Measurements from ENCODE around the gene DCDC2B.
"Not testable (repeated sequence)": the region's sequence is repeated elsewhere in the genome, so short reads cannot be mapped to it uniquely, and the experiment has no call there.

DCDC2B gene

GRCh38 chr1:32228771-32229170 lies 19.9 kb downstream of the DCDC2B start:
- no peak for DNase-seq

- DNase-seq, result no peak
These were observed 23.0 kb downstream of the DCDC2B start for GRCh38 chr1:32231843-32232432.

- DNase-seq, result peak; percentile 34
These were observed 23.8 kb downstream of the DCDC2B start for GRCh38 chr1:32232558-32233304.

GRCh38 chr1:32234792-32235191 lies 25.9 kb downstream of the DCDC2B start:
- no peak for DNase-seq

- DNase-seq, result peak; percentile 79
These were observed 30.4 kb downstream of the DCDC2B start for GRCh38 chr1:32239337-32239736.

- DNase-seq, result peak; percentile 61
These were observed 30.9 kb downstream of the DCDC2B start for GRCh38 chr1:32239790-32240139.

GRCh38 chr1:32240140-32240951 lies 31.5 kb downstream of the DCDC2B start:
- DNase-seq, result peak; percentile 70

- peak; percentile 26 for DNase-seq
These were observed 32.3 kb downstream of the DCDC2B start for GRCh38 chr1:32241001-32241763.

GRCh38 chr1:32242341-32242851 lies 33.5 kb downstream of the DCDC2B start:
- DNase-seq, result no peak

GRCh38 chr1:32246888-32247273 lies 38.0 kb downstream of the DCDC2B start, which contains the start of gene FAM167B:
FAM167B (plus strand) TSS chr1:32247222; CDS start chr1:32247422, 200 bp downstream.
- no peak for DNase-seq

GRCh38 chr1:32247452-32247851 lies 38.6 kb downstream of the DCDC2B start:
- no peak for DNase-seq

- DNase-seq, result peak; percentile 71
These were observed 39.3 kb downstream of the DCDC2B start for GRCh38 chr1:32247983-32248889.

GRCh38 chr1:32249831-32250525 lies 41.1 kb downstream of the DCDC2B start:
- no peak for DNase-seq

- DNase-seq, result no peak
These were observed 42.2 kb downstream of the DCDC2B start, which contains the start of gene LCK for GRCh38 chr1:32250893-32251716. LCK (plus strand) TSS chr1:32251265; CDS start chr1:32274330, 23,065 bp downstream.

GRCh38 chr1:32255072-32256071 lies 46.5 kb downstream of the DCDC2B start:
- no peak for DNase-seq

- no peak for DNase-seq
These were observed 47.8 kb downstream of the DCDC2B start for GRCh38 chr1:32256473-32257226.

- no peak for DNase-seq
These were observed 48.3 kb downstream of the DCDC2B start for GRCh38 chr1:32257227-32257508.

GRCh38 chr1:32263236-32263593 lies 54.3 kb downstream of the DCDC2B start:
- not testable (repeated sequence) for DNase-seq

All from NCI-H2171 (cell line).